T-helper 17 cell (primary cell): Measurements from ENCODE around the gene DCHS2. TPM values are rescaled to one million over a fixed set of nuclear protein-coding genes. Genes with fewer than 3 reads are reported as not detected.

Experiments used
- ATAC-seq: fragments of 150-1000 bp; cut with Tn5 transposase; 2 replicates; pipeline ENCODE4 v1.10.0; 2021; ENCODE audit warnings: mild to moderate bottlenecking, moderate library complexity
- DNase-seq, 3 donors: peaks; one replicate each; pipeline versions ENCODE4 v3.0.0 to v3.0.0-alpha.2; 2020 to 2021
- H3K9me3 ChIP-seq: one replicate; pipeline ENCODE4 v1.7.0; 2013; ENCODE audit warnings: low read length, mild to moderate bottlenecking; ENCODE audit not compliant: control insufficient read depth, poor library complexity, severe bottlenecking
- H3K27ac Mint-ChIP-seq: one replicate; pipeline ENCODE4 v1.8.0; 2022; ENCODE audit warnings: mild to moderate bottlenecking, moderate library complexity, mixed read lengths
- H3K27me3 Mint-ChIP-seq: one replicate; pipeline ENCODE4 v1.8.0; 2022; ENCODE audit warnings: mixed read lengths
- H3K36me3 Mint-ChIP-seq: one replicate; pipeline ENCODE4 v1.8.0; 2022; ENCODE audit warnings: low read depth, mixed read lengths
- H3K4me1 Mint-ChIP-seq: one replicate; pipeline ENCODE4 v1.8.0; 2022; ENCODE audit warnings: mild to moderate bottlenecking, mixed read lengths
- H3K4me3 Mint-ChIP-seq: one replicate; pipeline ENCODE4 v1.8.0; 2022; ENCODE audit warnings: mild to moderate bottlenecking, moderate library complexity, mixed read lengths
- total RNA-seq, 4 donors: library from RNA in 2 of 4; stranded (reverse) in 2 of 4; gene quantifications; one replicate each; pipeline ENCODE4 v1.2.3 and lab custom pipeline; 2022 to 2026

The DCHS2 gene
- total RNA-seq, 2 donors from 2014 or later: 0.12 to 0.21 TPM

GRCh38 chr4:154307451-154307850 is 184.1 kb downstream of the DCHS2 start:
- Mint-ChIP-seq H3K27me3 (no peaks in the 10 kb centered on the region), H3K4me3 (no peak overlapping the region), H3K4me1 (no peaks in the 10 kb centered on the region), H3K36me3 (no peaks in the 10 kb centered on the region), H3K27ac (no peak overlapping the region)
- no peaks in the 10 kb centered on the region for H3K9me3 ChIP-seq
- no peak for ATAC-seq
- no peak for DNase-seq

GRCh38 chr4:154305616-154306015 is 186.0 kb downstream of the DCHS2 start:
- no peak for DNase-seq

GRCh38 chr4:154304679-154305078 is 186.9 kb downstream of the DCHS2 start:
- no peak for DNase-seq
- H3K27me3 Mint-ChIP-seq: peaks cover 10% of the 10 kb centered on the region
- no peaks in the 10 kb centered on the region for H3K4me1 Mint-ChIP-seq
- H3K27ac Mint-ChIP-seq: no peak overlapping the region
- H3K4me3 Mint-ChIP-seq: no peak overlapping the region
- H3K9me3 ChIP-seq: no peaks in the 10 kb centered on the region
- H3K36me3 Mint-ChIP-seq: no peaks in the 10 kb centered on the region
- ATAC-seq: no peak

More at GRCh38 chr4:154305616-154306015, 186.0 kb downstream of the DCHS2 start:
- H3K27ac Mint-ChIP-seq: no peak overlapping the region
- ATAC-seq: no peak
- H3K4me3 Mint-ChIP-seq: no peak overlapping the region
- H3K4me1 Mint-ChIP-seq: no peaks in the 10 kb centered on the region
- peaks cover 1% of the 10 kb centered on the region for H3K27me3 Mint-ChIP-seq
- no peaks in the 10 kb centered on the region for H3K36me3 Mint-ChIP-seq
- H3K9me3 ChIP-seq: no peaks in the 10 kb centered on the region

GRCh38 chr4:154294652-154295350 is 196.8 kb downstream of the DCHS2 start:
- ATAC-seq (no peak), DNase-seq (no peak)
- Mint-ChIP-seq H3K36me3 (no peaks in the 10 kb centered on the region), H3K27ac (no peak overlapping the region), H3K4me3 (no peak overlapping the region), H3K27me3 (peaks cover 10% of the 10 kb centered on the region), H3K4me1 (no peaks in the 10 kb centered on the region)
- H3K9me3 ChIP-seq: no peaks in the 10 kb centered on the region

GRCh38 chr4:154293427-154293826 is 198.2 kb downstream of the DCHS2 start:
- Mint-ChIP-seq H3K4me3 (no peak overlapping the region), H3K4me1 (no peaks in the 10 kb centered on the region), H3K27me3 (peaks cover 8% of the 10 kb centered on the region), H3K27ac (no peak overlapping the region), H3K36me3 (no peaks in the 10 kb centered on the region)
- H3K9me3 ChIP-seq: no peaks in the 10 kb centered on the region
- no peak for ATAC-seq
- DNase-seq: no peak

- DNase-seq: no peak
- no peak overlapping the region for H3K4me3 Mint-ChIP-seq
- no peaks in the 10 kb centered on the region for H3K36me3 Mint-ChIP-seq
Observed at GRCh38 chr4:154292589-154292988, 199.0 kb downstream of the DCHS2 start.

GRCh38 chr4:154277172-154277571 is 214.4 kb downstream of the DCHS2 start:
- Mint-ChIP-seq H3K27me3 (no peaks in the 10 kb centered on the region), H3K4me3 (no peak overlapping the region), H3K36me3 (no peaks in the 10 kb centered on the region), H3K27ac (no peak overlapping the region), H3K4me1 (no peaks in the 10 kb centered on the region)
- ATAC-seq (no peak), DNase-seq (no peak)
- no peaks in the 10 kb centered on the region for H3K9me3 ChIP-seq

More at GRCh38 chr4:154292589-154292988, 199.0 kb downstream of the DCHS2 start:
- no peaks in the 10 kb centered on the region for H3K4me1 Mint-ChIP-seq
- no peaks in the 10 kb centered on the region for H3K9me3 ChIP-seq
- H3K27me3 Mint-ChIP-seq: no peaks in the 10 kb centered on the region
- no peak overlapping the region for H3K27ac Mint-ChIP-seq
- no peak for ATAC-seq

- Mint-ChIP-seq H3K36me3 (no peaks in the 10 kb centered on the region), H3K27me3 (no peaks in the 10 kb centered on the region), H3K4me3 (no peak overlapping the region), H3K4me1 (no peaks in the 10 kb centered on the region), H3K27ac (no peak overlapping the region)
- DNase-seq: no peak
- H3K9me3 ChIP-seq: no peaks in the 10 kb centered on the region
- no peak for ATAC-seq
Observed at GRCh38 chr4:154276496-154276895, 215.1 kb downstream of the DCHS2 start.

GRCh38 chr4:154254999-154255398 is 236.6 kb downstream of the DCHS2 start:
- ATAC-seq (no peak), DNase-seq (no peak)
- H3K4me1 Mint-ChIP-seq: no peaks in the 10 kb centered on the region
- no peaks in the 10 kb centered on the region for H3K9me3 ChIP-seq
- H3K27me3 Mint-ChIP-seq: peaks cover 11% of the 10 kb centered on the region
- no peak overlapping the region for H3K27ac Mint-ChIP-seq
- H3K36me3 Mint-ChIP-seq: no peaks in the 10 kb centered on the region
- no peak overlapping the region for H3K4me3 Mint-ChIP-seq

- no peak overlapping the region for H3K4me3 Mint-ChIP-seq
- no peaks in the 10 kb centered on the region for H3K9me3 ChIP-seq
- H3K27ac Mint-ChIP-seq: no peak overlapping the region
- H3K36me3 Mint-ChIP-seq: peaks cover 3% of the 10 kb centered on the region
- DNase-seq (no peak), ATAC-seq (no peak)
- H3K4me1 Mint-ChIP-seq: no peaks in the 10 kb centered on the region
- peaks cover 24% of the 10 kb centered on the region for H3K27me3 Mint-ChIP-seq
Observed at GRCh38 chr4:154234576-154234975, 257.0 kb downstream of the DCHS2 start.

GRCh38 chr4:154231806-154232478 is 259.7 kb downstream of the DCHS2 start:
- Mint-ChIP-seq H3K27me3 (peaks cover 31% of the 10 kb centered on the region), H3K36me3 (peaks cover 3% of the 10 kb centered on the region)

GRCh38 chr4:154230723-154231122 is 260.9 kb downstream of the DCHS2 start:
- no peaks in the 10 kb centered on the region for H3K9me3 ChIP-seq
- Mint-ChIP-seq H3K36me3 (peaks cover 3% of the 10 kb centered on the region), H3K27me3 (peaks cover 23% of the 10 kb centered on the region), H3K27ac (no peak overlapping the region), H3K4me3 (no peak overlapping the region), H3K4me1 (no peaks in the 10 kb centered on the region)
- ATAC-seq: no peak
- no peak for DNase-seq

More at GRCh38 chr4:154231806-154232478, 259.7 kb downstream of the DCHS2 start:
- no peak overlapping the region for H3K4me3 Mint-ChIP-seq
- H3K4me1 Mint-ChIP-seq: no peaks in the 10 kb centered on the region
- no peaks in the 10 kb centered on the region for H3K9me3 ChIP-seq
- DNase-seq: no peak
- ATAC-seq: no peak
- no peak overlapping the region for H3K27ac Mint-ChIP-seq

- DNase-seq (no peak), ATAC-seq (no peak)
- no peaks in the 10 kb centered on the region for H3K9me3 ChIP-seq
- no peak overlapping the region for H3K4me3 Mint-ChIP-seq
- H3K27ac Mint-ChIP-seq: no peak overlapping the region
- peaks cover 3% of the 10 kb centered on the region for H3K36me3 Mint-ChIP-seq
- peaks cover 20% of the 10 kb centered on the region for H3K27me3 Mint-ChIP-seq
- no peaks in the 10 kb centered on the region for H3K4me1 Mint-ChIP-seq
Observed at GRCh38 chr4:154230091-154230490, 261.5 kb downstream of the DCHS2 start.

GRCh38 chr4:154222875-154223274 is 268.7 kb downstream of the DCHS2 start:
- H3K4me1 Mint-ChIP-seq: no peaks in the 10 kb centered on the region
- H3K9me3 ChIP-seq: no peaks in the 10 kb centered on the region
- H3K27me3 Mint-ChIP-seq: no peaks in the 10 kb centered on the region
- ATAC-seq (no peak), DNase-seq (no peak)
- no peak overlapping the region for H3K4me3 Mint-ChIP-seq
- no peaks in the 10 kb centered on the region for H3K36me3 Mint-ChIP-seq
- no peak overlapping the region for H3K27ac Mint-ChIP-seq
